Hematopoietic multipotent progenitor cell treated with erythropoietin and hydrocortisone succinate and interleukin-3 and kit ligand, for 17 days (in vitro differentiated cells): ENCODE measurements around the gene USP28.
"Not testable (repeated sequence)": the region's sequence is repeated elsewhere in the genome, so short reads cannot be mapped to it uniquely, and the experiment has no call there.

ENCODE experiments used
- DNase-seq: peaks from one replicate; pipeline ENCODE4 v3.0.0-alpha.2; 2015; ENCODE audit warnings: low spot score

Gene USP28

GRCh38 chr11:113773416-113774173 is 101.8 kb downstream of the USP28 start, which contains the start of gene ZW10:
Gene ZW10, minus strand, starts transcription at chr11:113773692. Its CDS starts 26 bp downstream, at chr11:113773666.
- DNase-seq = peak; percentile 95

- no peak for DNase-seq
These were observed 102.3 kb downstream of the USP28 start for GRCh38 chr11:113773092-113773415.

DNA sequence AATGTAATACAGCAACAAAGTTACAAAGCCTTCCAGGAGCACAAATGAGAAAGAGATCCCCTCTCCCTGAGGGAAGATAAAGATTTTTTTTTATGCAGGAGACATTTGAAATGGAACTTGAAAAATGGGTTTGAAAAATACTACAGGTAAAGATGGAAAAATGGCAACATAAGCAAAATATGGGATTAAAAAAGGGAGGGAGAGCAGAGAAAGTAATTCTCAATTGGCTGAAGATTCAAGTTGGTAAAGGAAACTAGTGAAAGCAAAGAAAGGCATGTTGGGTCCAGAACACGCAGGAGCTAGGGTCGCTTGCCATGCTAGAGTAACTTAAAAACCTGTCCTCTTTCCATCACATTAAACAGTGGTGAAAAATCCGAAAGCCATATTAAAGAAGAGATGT is 103.4 kb downstream of the USP28 start:
- no peak for DNase-seq

DNA sequence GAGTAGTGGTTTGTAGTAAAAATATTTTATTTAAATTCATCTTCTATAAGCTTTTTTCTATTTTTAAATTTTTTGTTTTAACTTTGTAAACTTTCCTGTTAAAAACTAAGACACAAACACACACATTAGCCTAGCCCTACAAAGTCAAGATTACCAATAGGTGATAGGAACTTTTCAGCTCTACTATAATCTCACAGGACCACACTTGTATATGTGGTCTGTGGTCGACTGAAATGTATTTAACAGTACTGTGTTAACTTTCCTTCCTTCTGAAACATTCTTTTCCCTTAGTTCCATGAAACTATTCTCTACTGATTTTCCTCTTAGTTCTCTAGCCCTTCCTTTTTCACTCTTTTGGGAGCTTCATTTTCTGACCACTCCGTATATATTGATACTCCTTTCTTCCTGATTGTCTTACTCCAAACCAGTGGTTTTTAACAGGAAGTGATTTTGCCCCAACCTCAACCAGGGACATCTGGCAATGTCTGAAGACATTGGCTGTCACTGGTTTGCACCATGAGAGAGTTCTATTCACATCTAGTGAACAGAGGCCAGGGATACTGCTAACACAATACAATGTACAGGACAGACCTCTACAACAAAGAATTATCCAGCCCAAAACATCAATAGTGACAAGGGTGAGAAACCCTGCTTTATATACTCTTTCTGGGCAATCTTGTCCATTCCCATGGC is 110.7 kb downstream of the USP28 start:
- DNase-seq = no peak

- DNase-seq = not testable (repeated sequence)
These were observed 112.3 kb downstream of the USP28 start for GRCh38 chr11:113763040-113763439.

DNA sequence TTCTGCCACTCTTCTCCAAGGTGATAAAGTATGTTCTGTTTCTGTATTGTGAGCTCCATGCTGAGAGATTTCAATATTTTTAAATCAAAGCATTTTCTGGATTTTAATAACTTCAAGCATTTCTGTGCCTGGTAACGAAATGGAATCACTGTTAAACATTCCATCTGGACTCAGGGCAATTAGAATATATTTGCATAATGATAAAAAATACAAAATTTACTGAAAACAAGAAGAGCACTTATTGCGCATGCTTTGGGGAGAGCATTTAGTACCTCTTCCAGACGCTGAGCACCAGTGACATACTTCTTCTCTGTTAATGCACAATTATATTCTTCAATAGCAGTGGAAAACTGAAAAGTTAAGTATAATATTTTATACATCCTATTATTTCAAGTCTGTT is 115.1 kb downstream of the USP28 start:
- no peak for DNase-seq

DNA sequence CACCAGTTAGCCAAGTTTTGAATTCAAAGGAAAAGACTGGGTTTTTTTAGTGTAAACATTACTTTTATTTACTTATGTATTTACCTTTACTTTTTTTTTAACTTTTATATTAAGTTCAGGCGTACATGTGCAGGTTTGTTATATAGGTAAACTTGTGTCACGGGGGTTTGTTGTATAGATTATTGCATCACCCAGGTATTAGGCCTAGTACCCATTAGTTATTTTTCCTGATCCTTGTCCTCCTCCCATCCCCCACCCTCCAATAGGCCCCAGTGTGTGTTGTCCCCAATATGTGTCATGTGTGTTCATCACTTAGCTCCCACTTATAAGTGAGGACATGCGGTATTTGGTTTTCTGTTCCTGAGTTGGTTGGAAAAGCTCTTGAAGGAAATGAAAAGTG is 122.4 kb downstream of the USP28 start:
- DNase-seq = no peak
